IPS-15b (cell line): ENCODE data around the gene NSDHL.
A peak's percentile ranks its signal among the peaks of the same experiment; 100 is the strongest.
"Not testable (repeated sequence)": the region's sequence is repeated elsewhere in the genome, so short reads cannot be mapped to it uniquely, and the experiment has no call there.

Experiments used
- H3K27me3 ChIP-seq: one replicate; pipeline ENCODE4 v1.6.1; 2013; ENCODE audit warnings: low read length; ENCODE audit not compliant: control insufficient read depth, insufficient read depth
- H3K36me3 ChIP-seq: one replicate; pipeline ENCODE4 v1.6.1; 2013; ENCODE audit warnings: low read length; ENCODE audit not compliant: control insufficient read depth, insufficient read depth
- H3K4me1 ChIP-seq: one replicate; pipeline ENCODE4 v1.6.1; 2013; ENCODE audit warnings: mild to moderate bottlenecking, low read length; ENCODE audit not compliant: control insufficient read depth, insufficient read depth
- H3K4me3 ChIP-seq: one replicate; pipeline ENCODE4 v1.5.1; 2013; ENCODE audit warnings: low read depth, low read length
- H3K9ac ChIP-seq: one replicate; pipeline ENCODE4 v1.6.1; 2013; ENCODE audit warnings: low read depth, mild to moderate bottlenecking, low read length
- H3K9me3 ChIP-seq: one replicate; pipeline ENCODE4 v1.6.1; 2013; ENCODE audit warnings: mild to moderate bottlenecking, low read length; ENCODE audit not compliant: control insufficient read depth, insufficient read depth

The NSDHL gene

GRCh38 chrX:152905081-152905420 is 74.2 kb downstream of the NSDHL start:
- no peak overlapping the region for H3K4me3 ChIP-seq
- H3K9ac ChIP-seq, result no peak overlapping the region
- H3K27me3 ChIP-seq, result peaks cover 2% of the 10 kb centered on the region
- H3K9me3 ChIP-seq, result no peaks in the 10 kb centered on the region
- peaks cover 2% of the 10 kb centered on the region for H3K4me1 ChIP-seq
- no peaks in the 10 kb centered on the region for H3K36me3 ChIP-seq

- Histone ChIP-seq H3K9ac (no peak overlapping the region), H3K36me3 (no peaks in the 10 kb centered on the region), H3K4me1 (peaks cover 2% of the 10 kb centered on the region), H3K9me3 (no peaks in the 10 kb centered on the region), H3K27me3 (peaks cover 2% of the 10 kb centered on the region), H3K4me3 (peak overlapping the region; percentile 30)
Observed at GRCh38 chrX:152907084-152907651, 76.3 kb downstream of the NSDHL start.

GRCh38 chrX:152908486-152908885 is 77.6 kb downstream of the NSDHL start:
- no peak overlapping the region for H3K9ac ChIP-seq
- H3K9me3 ChIP-seq, result no peaks in the 10 kb centered on the region
- H3K27me3 ChIP-seq, result peaks cover 2% of the 10 kb centered on the region
- no peaks in the 10 kb centered on the region for H3K36me3 ChIP-seq
- peaks cover 2% of the 10 kb centered on the region for H3K4me1 ChIP-seq
- H3K4me3 ChIP-seq, result no peak overlapping the region

DNA sequence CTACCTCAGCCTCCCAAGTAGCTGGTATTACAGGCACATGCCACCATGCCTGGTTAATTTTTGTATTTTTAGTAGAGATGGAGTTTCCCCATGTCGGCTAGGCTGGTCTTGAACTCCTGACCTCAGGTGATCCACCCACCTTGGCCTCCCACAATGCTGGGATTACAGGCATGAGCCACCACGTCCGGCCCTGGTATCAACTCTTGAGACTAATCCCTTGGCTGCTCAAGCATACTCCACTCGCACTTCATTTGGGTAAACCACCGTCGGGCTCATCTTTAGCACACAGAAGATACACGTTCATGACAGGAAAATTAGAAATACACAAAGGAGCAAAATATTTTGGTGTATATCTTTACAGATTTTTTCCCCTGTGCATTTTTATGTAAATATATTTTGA is 79.2 kb downstream of the NSDHL start:
- H3K4me1 ChIP-seq, H3K36me3 ChIP-seq, H3K9me3 ChIP-seq, H3K27me3 ChIP-seq, H3K9ac ChIP-seq, H3K4me3 ChIP-seq: not testable (repeated sequence)

DNA sequence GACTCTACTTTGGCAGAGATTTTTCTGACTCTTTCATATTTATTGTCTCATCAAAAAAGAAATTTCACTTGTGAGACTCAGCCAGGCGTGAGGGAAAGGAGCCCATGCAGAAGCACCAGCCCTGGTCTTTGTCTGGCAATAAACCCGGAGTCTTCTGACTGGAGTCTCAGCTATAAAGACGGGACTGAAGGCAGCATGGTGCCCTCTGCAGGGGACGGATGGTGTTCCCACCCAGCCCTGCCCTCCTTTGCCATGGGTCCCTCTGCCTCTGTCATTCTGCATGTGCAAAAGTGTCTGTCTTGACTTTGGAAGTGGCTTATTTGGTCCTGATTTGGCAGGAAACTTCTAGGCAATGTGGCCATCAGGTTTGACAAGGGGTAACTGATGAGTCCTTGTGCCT is 81.2 kb downstream of the NSDHL start:
- no peaks in the 10 kb centered on the region for H3K27me3 ChIP-seq
- H3K36me3 ChIP-seq, result no peaks in the 10 kb centered on the region
- H3K9ac ChIP-seq, result no peak overlapping the region
- no peaks in the 10 kb centered on the region for H3K4me1 ChIP-seq
- no peaks in the 10 kb centered on the region for H3K9me3 ChIP-seq
- H3K4me3 ChIP-seq, result no peak overlapping the region

- H3K4me3 ChIP-seq, result no peak overlapping the region
- no peaks in the 10 kb centered on the region for H3K4me1 ChIP-seq
- no peaks in the 10 kb centered on the region for H3K9me3 ChIP-seq
- H3K36me3 ChIP-seq, result no peaks in the 10 kb centered on the region
- no peak overlapping the region for H3K9ac ChIP-seq
- no peaks in the 10 kb centered on the region for H3K27me3 ChIP-seq
Observed at GRCh38 chrX:152912641-152913040, 81.8 kb downstream of the NSDHL start.

DNA sequence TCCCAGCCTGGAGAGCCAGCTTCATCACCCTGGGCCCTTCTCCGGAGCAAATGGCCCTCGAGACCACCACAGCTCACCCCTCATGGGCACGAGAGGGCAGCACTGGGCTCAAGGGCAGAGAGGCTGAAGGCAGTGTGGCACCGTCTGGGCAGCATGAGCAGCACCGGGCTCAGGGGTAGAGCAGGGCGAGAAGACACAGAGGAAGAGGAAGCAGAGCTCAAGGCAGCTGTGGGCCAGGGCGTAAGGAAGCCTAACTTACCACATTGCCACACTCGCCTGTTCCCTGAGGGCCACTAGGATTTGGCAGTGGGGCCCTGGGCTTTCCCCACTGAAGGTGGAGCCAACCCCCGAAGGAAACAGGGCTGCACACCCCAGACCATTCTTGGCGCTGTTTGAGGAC is 82.5 kb downstream of the NSDHL start:
- no peaks in the 10 kb centered on the region for H3K9me3 ChIP-seq
- no peak overlapping the region for H3K4me3 ChIP-seq
- no peaks in the 10 kb centered on the region for H3K27me3 ChIP-seq
- no peaks in the 10 kb centered on the region for H3K4me1 ChIP-seq
- H3K36me3 ChIP-seq, result no peaks in the 10 kb centered on the region
- no peak overlapping the region for H3K9ac ChIP-seq

DNA sequence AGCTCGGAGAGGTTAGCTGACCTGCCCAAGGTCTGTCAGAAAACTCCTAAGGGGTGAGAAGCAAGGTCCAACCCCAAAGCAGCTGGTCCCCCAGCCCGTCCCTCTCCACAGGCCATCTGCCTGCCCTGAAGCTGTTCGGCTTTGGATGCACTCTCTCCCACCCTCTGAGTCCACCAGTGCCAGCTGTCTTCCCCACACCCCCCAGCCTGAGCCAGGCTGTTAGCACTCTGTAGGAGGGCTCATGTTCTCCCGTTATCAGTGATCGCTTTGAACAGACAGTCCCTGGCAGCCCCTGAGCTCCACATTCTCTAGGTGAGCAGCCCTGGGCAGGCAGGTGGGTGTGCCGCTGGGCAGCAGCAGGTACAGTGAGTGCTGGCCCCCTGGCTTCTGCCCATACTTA is 83.0 kb downstream of the NSDHL start:
- no peaks in the 10 kb centered on the region for H3K27me3 ChIP-seq
- no peaks in the 10 kb centered on the region for H3K9me3 ChIP-seq
- no peak overlapping the region for H3K4me3 ChIP-seq
- H3K36me3 ChIP-seq, result no peaks in the 10 kb centered on the region
- no peaks in the 10 kb centered on the region for H3K4me1 ChIP-seq
- no peak overlapping the region for H3K9ac ChIP-seq

DNA sequence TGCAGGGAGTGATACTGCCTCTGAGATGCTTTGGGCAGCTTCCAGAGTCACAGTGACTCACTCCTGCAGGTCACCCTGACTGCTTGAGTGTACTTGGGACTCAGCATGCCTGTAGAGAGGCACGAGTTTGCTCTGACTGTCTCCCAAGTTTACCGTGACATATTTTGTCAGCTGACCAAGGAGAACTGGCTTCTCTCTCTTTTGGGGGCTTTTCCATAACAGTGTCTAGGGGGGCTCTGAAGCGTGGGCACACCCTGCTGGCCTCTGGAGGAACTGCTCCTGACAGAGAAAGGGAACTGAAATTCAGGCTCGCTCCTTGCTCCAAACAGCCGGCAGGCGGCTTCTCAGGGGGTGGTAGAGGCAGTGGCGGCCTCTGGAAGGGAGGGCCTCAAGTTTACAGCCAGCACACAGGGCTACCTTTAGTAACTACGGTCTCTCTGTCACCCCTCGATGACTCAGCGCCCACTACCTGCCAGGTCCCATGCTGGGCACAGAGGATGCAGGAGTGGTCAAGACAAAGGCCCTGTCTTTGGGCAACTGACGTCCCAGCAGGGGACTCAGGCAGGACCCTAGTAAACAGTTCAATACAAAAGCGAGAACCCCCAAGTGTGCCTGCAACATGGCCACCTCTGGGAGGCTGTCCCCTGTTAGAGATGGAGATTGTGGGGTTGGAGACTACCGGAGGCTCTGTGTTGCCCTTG is 84.8 kb downstream of the NSDHL start:
- Histone ChIP-seq H3K4me1 (no peaks in the 10 kb centered on the region), H3K4me3 (no peak overlapping the region), H3K27me3 (no peaks in the 10 kb centered on the region), H3K9me3 (no peaks in the 10 kb centered on the region), H3K9ac (no peak overlapping the region), H3K36me3 (peaks cover 4% of the 10 kb centered on the region)

GRCh38 chrX:152917656-152918579 is 87.1 kb downstream of the NSDHL start:
- Histone ChIP-seq H3K9ac (no peak overlapping the region), H3K36me3 (peaks cover 4% of the 10 kb centered on the region), H3K9me3 (no peaks in the 10 kb centered on the region), H3K4me1 (no peaks in the 10 kb centered on the region), H3K4me3 (no peak overlapping the region), H3K27me3 (no peaks in the 10 kb centered on the region)

GRCh38 chrX:152918707-152919106 is 87.8 kb downstream of the NSDHL start:
- H3K36me3 ChIP-seq, result peaks cover 4% of the 10 kb centered on the region
- H3K4me3 ChIP-seq, result no peak overlapping the region
- no peaks in the 10 kb centered on the region for H3K4me1 ChIP-seq
- no peaks in the 10 kb centered on the region for H3K9me3 ChIP-seq
- H3K27me3 ChIP-seq, result no peaks in the 10 kb centered on the region
- H3K9ac ChIP-seq, result no peak overlapping the region
